Measurements from ENCODE around the gene BACE2. TPM values are rescaled to one million over a fixed set of nuclear protein-coding genes. Genes with fewer than 3 reads are reported as not detected.

Gene BACE2
- total RNA-seq, 2 donors from 2014 or later = 9.1 to 16.7 TPM

GRCh38 chr21:41217671-41218385 is 49.9 kb downstream of the BACE2 start:
- TF ChIP-seq, protein P1, sequence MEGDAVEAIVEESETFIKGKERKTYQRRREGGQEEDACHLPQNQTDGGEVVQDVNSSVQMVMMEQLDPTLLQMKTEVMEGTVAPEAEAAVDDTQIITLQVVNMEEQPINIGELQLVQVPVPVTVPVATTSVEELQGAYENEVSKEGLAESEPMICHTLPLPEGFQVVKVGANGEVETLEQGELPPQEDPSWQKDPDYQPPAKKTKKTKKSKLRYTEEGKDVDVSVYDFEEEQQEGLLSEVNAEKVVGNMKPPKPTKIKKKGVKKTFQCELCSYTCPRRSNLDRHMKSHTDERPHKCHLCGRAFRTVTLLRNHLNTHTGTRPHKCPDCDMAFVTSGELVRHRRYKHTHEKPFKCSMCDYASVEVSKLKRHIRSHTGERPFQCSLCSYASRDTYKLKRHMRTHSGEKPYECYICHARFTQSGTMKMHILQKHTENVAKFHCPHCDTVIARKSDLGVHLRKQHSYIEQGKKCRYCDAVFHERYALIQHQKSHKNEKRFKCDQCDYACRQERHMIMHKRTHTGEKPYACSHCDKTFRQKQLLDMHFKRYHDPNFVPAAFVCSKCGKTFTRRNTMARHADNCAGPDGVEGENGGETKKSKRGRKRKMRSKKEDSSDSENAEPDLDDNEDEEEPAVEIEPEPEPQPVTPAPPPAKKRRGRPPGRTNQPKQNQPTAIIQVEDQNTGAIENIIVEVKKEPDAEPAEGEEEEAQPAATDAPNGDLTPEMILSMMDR (conservative IDR thresholded peaks at IDR 0.05) = no peak
- Mint-ChIP-seq H3K9me3 (no peaks in the 10 kb centered on the region), H3K4me1 (peaks cover 6% of the 10 kb centered on the region), H3K27ac (peak overlapping the region; percentile 21), H3K27me3 (ENCODE audit: insufficient read depth) (no peaks in the 10 kb centered on the region), H3K4me3 (no peak overlapping the region), H3K36me3 (ENCODE audit: low read depth) (no peaks in the 10 kb centered on the region)
- 80 to 81% methylated on average over 8 to 12 of the region's 12 CpGs for WGBS, 2 experiments (ENCODE audit: insufficient coverage in 1 of 2, insufficient read length in 1 of 2)
- no peak overlapping the region for H3K27ac ChIP-seq (ENCODE audit: low read depth, low read length)
- no peak overlapping the region for H3K9ac ChIP-seq (ENCODE audit: extremely low read depth, low read length, poor library complexity, severe bottlenecking)
- no peaks in the 10 kb centered on the region for H3K27me3 ChIP-seq (ENCODE audit: control insufficient read depth, insufficient read depth, low read length, poor library complexity, severe bottlenecking)
- peak; percentile 68 for DNase-seq
- no peaks in the 10 kb centered on the region for H3K36me3 ChIP-seq (ENCODE audit: control insufficient read depth, insufficient read depth, low read length)
- H3K4me1 ChIP-seq (ENCODE audit: control insufficient read depth, insufficient read depth, low read length) = no peaks in the 10 kb centered on the region
- no peak overlapping the region for H3K4me3 ChIP-seq (ENCODE audit: low read length)
- H3K9me3 ChIP-seq (ENCODE audit: control insufficient read depth, low read length) = no peaks in the 10 kb centered on the region

GRCh38 chr21:41219498-41220207 is 51.7 kb downstream of the BACE2 start:
- H3K9me3 Mint-ChIP-seq = no peaks in the 10 kb centered on the region
- TF ChIP-seq, protein P1 (conservative IDR thresholded peaks at IDR 0.05) = no peak
- no peaks in the 10 kb centered on the region for H3K27me3 Mint-ChIP-seq (ENCODE audit: insufficient read depth)
- no peak overlapping the region for H3K4me3 Mint-ChIP-seq
- H3K4me1 Mint-ChIP-seq = peaks cover 6% of the 10 kb centered on the region
- no peak overlapping the region for H3K27ac ChIP-seq (ENCODE audit: low read depth, low read length)
- no peaks in the 10 kb centered on the region for H3K9me3 ChIP-seq (ENCODE audit: control insufficient read depth, low read length)
- H3K27me3 ChIP-seq (ENCODE audit: control insufficient read depth, insufficient read depth, low read length, poor library complexity, severe bottlenecking) = no peaks in the 10 kb centered on the region
- DNase-seq = no peak
- no peak overlapping the region for H3K9ac ChIP-seq (ENCODE audit: extremely low read depth, low read length, poor library complexity, severe bottlenecking)
- WGBS, 2 experiments (ENCODE audit: insufficient coverage in 1 of 2, insufficient read length in 1 of 2) = 90 to 95% methylated on average over 11 to 14 of the region's 14 CpGs
- H3K27ac Mint-ChIP-seq = no peak overlapping the region
- no peaks in the 10 kb centered on the region for H3K36me3 ChIP-seq (ENCODE audit: control insufficient read depth, insufficient read depth, low read length)
- H3K4me3 ChIP-seq (ENCODE audit: low read length) = no peak overlapping the region
- H3K4me1 ChIP-seq (ENCODE audit: control insufficient read depth, insufficient read depth, low read length) = no peaks in the 10 kb centered on the region
- no peaks in the 10 kb centered on the region for H3K36me3 Mint-ChIP-seq (ENCODE audit: low read depth)

GRCh38 chr21:41220208-41220733 is 52.3 kb downstream of the BACE2 start:
- Mint-ChIP-seq H3K4me1 (peaks cover 6% of the 10 kb centered on the region), H3K4me3 (no peak overlapping the region), H3K27ac (no peak overlapping the region), H3K36me3 (ENCODE audit: low read depth) (no peaks in the 10 kb centered on the region), H3K9me3 (no peaks in the 10 kb centered on the region), H3K27me3 (ENCODE audit: insufficient read depth) (no peaks in the 10 kb centered on the region)
- Histone ChIP-seq H3K36me3 (ENCODE audit: control insufficient read depth, insufficient read depth, low read length) (no peaks in the 10 kb centered on the region), H3K27me3 (ENCODE audit: control insufficient read depth, insufficient read depth, low read length, poor library complexity, severe bottlenecking) (no peaks in the 10 kb centered on the region), H3K4me3 (ENCODE audit: low read length) (no peak overlapping the region), H3K9ac (ENCODE audit: extremely low read depth, low read length, poor library complexity, severe bottlenecking) (no peak overlapping the region), H3K9me3 (ENCODE audit: control insufficient read depth, low read length) (no peaks in the 10 kb centered on the region), H3K27ac (ENCODE audit: low read depth, low read length) (no peak overlapping the region), H3K4me1 (ENCODE audit: control insufficient read depth, insufficient read depth, low read length) (no peaks in the 10 kb centered on the region)
- TF ChIP-seq, protein P1 (conservative IDR thresholded peaks at IDR 0.05) = no peak
- DNase-seq = no peak
- WGBS, 2 experiments (ENCODE audit: insufficient coverage in 1 of 2, insufficient read length in 1 of 2) = 94 to 96% methylated on average over 3 to 8 of the region's 8 CpGs

All from endodermal cell (in vitro differentiated cells).